GM12878 (cell line): ENCODE results near the gene ABCA7. TPM values are rescaled to one million over a fixed set of nuclear protein-coding genes. Genes with fewer than 3 reads are reported as not detected.

Experiments
- ATAC-seq: fragments of 200-7000 bp; cut with Tn5 transposase; 3 replicates; pipeline ENCODE4 v1.9.1; 2020; ENCODE audit warnings: mild to moderate bottlenecking, moderate library complexity
- BruUV-seq: library from RNA; stranded (reverse); fragments of 400-500 nt; replicated peaks from 2 replicates; lab custom pipeline; 2021; lab: Mats Ljungman, UMichigan
- CTCF ChIA-PET: fragments of 300-600 bp; sonication (Branson Sonifier 250); formaldehyde crosslinking; extraction: SDS; loops from one replicate; lab custom pipeline; 2021; ENCODE audit warnings: inconsistent platforms; lab: Yijun Ruan, JAX
- POLR2A ChIA-PET: fragments of 350-600 bp; formaldehyde crosslinking; extraction: SDS; loops from one replicate; lab custom pipeline; 2021; ENCODE audit warnings: inconsistent platforms; lab: Charles Lee
- RAD21 ChIA-PET: fragments of 300-600 bp; sonication (Branson Sonifier 250); formaldehyde crosslinking; loops from one replicate; lab custom pipeline; 2023; ENCODE audit warnings: antibody characterized with exemption; ENCODE audit not compliant: unreplicated experiment; lab: Charles Lee
- SMC1A ChIA-PET: fragments of 300-600 bp; sonication (Branson Sonifier 250); formaldehyde crosslinking; loops from one replicate; lab custom pipeline; 2023; ENCODE audit not compliant: unreplicated experiment, uncharacterized antibody; lab: Charles Lee
- DNase-seq: peaks from one replicate; pipeline ENCODE4 v3.0.0-alpha.2; 2011; ENCODE audit warnings: low read depth, low spot score
- FAIRE-seq: peaks from 3 replicates; lab custom pipeline; 2011; peaks lifted over from hg19 to GRCh38; lab: Jason Lieb, UNC
- H2AFZ ChIP-seq: 2 replicates; pipeline ENCODE4 v1.6.0; 2011; ENCODE audit warnings: low read depth, low read length, control low read depth; ENCODE audit not compliant: control insufficient read depth
- H3K27ac ChIP-seq: 2 replicates; pipeline ENCODE4 v1.5.1; 2011; ENCODE audit warnings: control low read depth; ENCODE audit not compliant: control insufficient read depth, insufficient read depth
- H3K27me3 ChIP-seq, 2 experiments: replicated peaks in 1 of 2; 2 replicates each; pipeline versions ENCODE4 v1.6.0 to v1.6.1; 2011; ENCODE audit warnings: low read length in 1 of 2; ENCODE audit not compliant: control insufficient read depth in 2 of 2, insufficient read depth in 2 of 2
- H3K36me3 ChIP-seq, 2 experiments: 2 replicates each; pipeline ENCODE4 v1.5.1; 2011; ENCODE audit warnings: low read length in 1 of 2; ENCODE audit not compliant: control insufficient read depth in 2 of 2, insufficient read depth in 2 of 2
- H3K4me1 ChIP-seq: 2 replicates; pipeline ENCODE4 v1.6.1; 2011; ENCODE audit warnings: mild to moderate bottlenecking, low read length, moderate library complexity, mixed read lengths; ENCODE audit not compliant: control insufficient read depth, insufficient read depth
- H3K4me2 ChIP-seq: 2 replicates; pipeline ENCODE4 v1.6.0; 2011; ENCODE audit warnings: control low read depth; ENCODE audit not compliant: control insufficient read depth, insufficient read depth
- H3K4me3 ChIP-seq: fragments of 200-600 bp; sonication (generic); 2 replicates; pipeline ENCODE4 v1.5.1; 2016
- H3K79me2 ChIP-seq: 2 replicates; pipeline ENCODE4 v1.6.0; 2011; ENCODE audit warnings: low read length; ENCODE audit not compliant: control insufficient read depth, insufficient read depth
- H3K9ac ChIP-seq: 2 replicates; pipeline ENCODE4 v1.8.0; 2011; ENCODE audit warnings: low read length, control low read depth, mixed read lengths; ENCODE audit not compliant: control insufficient read depth, insufficient read depth
- H3K9me3 ChIP-seq: replicated peaks from 3 replicates; pipeline ENCODE4 v1.5.1; 2011; ENCODE audit warnings: mild to moderate bottlenecking, low read length; ENCODE audit not compliant: control insufficient read depth, insufficient read depth
- H4K20me1 ChIP-seq: 2 replicates; pipeline ENCODE4 v1.6.0; 2011; ENCODE audit not compliant: control insufficient read depth, insufficient read depth
- TARDBP ChIP-seq: IDR thresholded peaks from 2 replicates; pipeline ENCODE4 v1.6.1; 2016; ENCODE audit warnings: borderline replicate concordance
- WGBS: methylation state at CpG from one replicate; pipeline ENCODE4 v1.1.6; 2016; ENCODE audit warnings: low lambda C conversion rate; ENCODE audit not compliant: insufficient replicate concordance, insufficient coverage; ENCODE audit errors: missing lambda C conversion rate; 5-methylcytosine and 5-hydroxymethylcytosine counted together
- in situ Hi-C: fragments of 300-500 bp; cut with MboI; formaldehyde crosslinking; loops from 9 replicates; pipeline ENCODE4 v1.14.3; 2018; ENCODE audit warnings: mixed read lengths
- intact Hi-C: fragments of 100-400 bp; cut with micrococcal nuclease; formaldehyde crosslinking; loops from one replicate; pipeline ENCODE4 v1.14.2; 2022; ENCODE audit not compliant: unreplicated experiment
- polyA plus RNA-seq, 11 experiments: library from polyadenylated mRNA; depleted of rRNA in 4 of 11; unstranded in 6 of 11; stranded (reverse) in 5 of 11; fragments of >200 nt; fragmentation: Nextera tagmentation in 4 of 11; fragmentation: Illumina TruSeq in 1 of 11; extraction: Ambion mirVana in 4 of 11; extraction: Trizol in 1 of 11; gene quantifications; 1 replicate in 1 of 11; 2 replicates in 10 of 11; pipeline versions ENCODE4 v1.2.1 to v1.2.3, GENCODE V29; 2011 to 2016; ENCODE audit warnings: inconsistent platforms in 2 of 11, missing spikeins in 2 of 11, low read depth in 1 of 11
- total RNA-seq, 4 experiments: library from RNA; depleted of rRNA in 3 of 4; stranded (reverse); fragments of >200 nt in 3 of 4; fragmentation: Illumina TruSeq in 1 of 4; extraction: Trizol in 1 of 4; gene quantifications; 2 replicates each; pipeline versions ENCODE4 v1.2.1 to v1.2.3, GENCODE V29; 2013 to 2021

Gene ABCA7
- total and polyA plus RNA-seq, 10 of the 15 experiments (the other 5 are each of a cell fraction or from before 2014, with no cell fraction given), result 1.0 to 49.5 (median 14.8) TPM

- FAIRE-seq (no peak), DNase-seq (no peak), ATAC-seq (no peak)
- H3K4me1 ChIP-seq, result peaks cover 17% of the 10 kb centered on the region
- H3K79me2 ChIP-seq, result peaks cover 18% of the 10 kb centered on the region
- H3K9me3 ChIP-seq, result no peaks in the 10 kb centered on the region
- CTCF ChIA-PET, result interaction anchor here (0.9 to 2.2 kb wide), 10 partner anchors 11 to 130 kb away, joined by 3 to 11 read pairs (median 4); partner anchors contain the start of genes ABCA7 and RNU6-2
- intact Hi-C loops, result loop anchor here (2.0 kb wide), 1 partner anchor 23 kb away; the partner anchor contains the start of gene ABCA7
- TF ChIP-seq TARDBP, result no peak
- no peaks in the 10 kb centered on the region for H3K36me3 ChIP-seq
- 93% methylated on average over 34 of the region's 37 CpGs for WGBS
- in situ Hi-C loops, result no loop called here
- no peak overlapping the region for H3K27ac ChIP-seq
- no TSS peak for BruUV-seq
- H2AFZ ChIP-seq, result no peak overlapping the region; the same call in 1 of the 2 replicates
- H3K4me3 ChIP-seq, result no peak overlapping the region
- H4K20me1 ChIP-seq, result no peaks in the 10 kb centered on the region
- no peaks in the 10 kb centered on the region for H3K27me3 ChIP-seq
- H3K9ac ChIP-seq, result no peak overlapping the region
- POLR2A ChIA-PET, result interaction anchor here (0.6 to 2.8 kb wide), 11 partner anchors 9 to 149 kb away, joined by 3 to 12 read pairs (median 4); no protein-coding TSS in a partner anchor
- RAD21 ChIA-PET, result interaction anchor here (0.6 to 1.4 kb wide), 10 partner anchors 13 to 70 kb away, joined by 3 to 6 read pairs (median 4); no protein-coding TSS in a partner anchor
- SMC1A ChIA-PET, result interaction anchor here (1.0 to 2.3 kb wide), 4 partner anchors 11 to 49 kb away, joined by 3 to 11 read pairs (median 4); no protein-coding TSS in a partner anchor
- no peak overlapping the region; the same call in 1 of the 2 replicates for H3K4me2 ChIP-seq
These were observed 24.2 kb downstream of the ABCA7 start for GRCh38 chr19:1063909-1064660.
